GM21367 (cell line): Measurements from ENCODE around the gene FHIT.
"Not testable (repeated sequence)": the region's sequence is repeated elsewhere in the genome, so short reads cannot be mapped to it uniquely, and the experiment has no call there.

Source experiments
- ATAC-seq: cut with Tn5 transposase; IDR thresholded peaks from one replicate; pipeline ENCODE4 v1.9.1; 2021; ENCODE audit not compliant: unreplicated experiment

Gene FHIT

DNA sequence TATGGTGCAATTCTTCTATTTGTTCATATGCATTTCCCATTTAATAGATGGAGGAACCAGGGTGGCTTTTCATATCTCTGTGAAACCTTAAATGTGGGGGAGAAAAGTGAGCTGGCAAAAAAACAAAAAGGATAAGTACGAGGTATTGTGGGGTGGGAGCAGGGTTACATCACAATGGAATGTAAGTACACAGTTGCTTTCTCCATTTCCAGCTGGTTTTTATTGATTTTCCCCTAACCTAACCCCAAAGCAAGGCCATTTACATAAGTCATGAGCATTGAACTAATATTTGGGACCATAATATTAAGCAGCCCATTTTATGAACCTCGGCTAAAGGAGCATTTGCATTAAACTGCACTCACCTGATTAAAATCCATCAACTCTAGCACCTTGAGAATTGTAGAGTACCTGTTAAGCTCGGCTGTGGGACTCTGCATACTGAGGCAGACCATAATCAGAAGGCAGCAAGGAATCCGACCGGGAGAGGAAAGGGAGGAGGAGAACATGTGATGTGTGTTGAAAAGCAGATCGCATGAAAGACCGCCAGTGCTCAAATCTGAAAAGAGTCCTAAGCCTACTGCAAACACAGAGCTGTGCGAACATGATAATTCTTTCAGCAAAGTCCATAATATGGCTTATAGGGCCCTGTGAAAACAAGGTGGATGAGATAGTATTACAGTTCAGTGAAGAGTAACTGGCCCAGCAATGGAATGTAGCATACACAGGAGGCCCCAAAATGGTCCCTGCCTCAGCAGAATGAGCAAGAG lies 513.4 kb downstream of the FHIT start:
- no peak for ATAC-seq

DNA sequence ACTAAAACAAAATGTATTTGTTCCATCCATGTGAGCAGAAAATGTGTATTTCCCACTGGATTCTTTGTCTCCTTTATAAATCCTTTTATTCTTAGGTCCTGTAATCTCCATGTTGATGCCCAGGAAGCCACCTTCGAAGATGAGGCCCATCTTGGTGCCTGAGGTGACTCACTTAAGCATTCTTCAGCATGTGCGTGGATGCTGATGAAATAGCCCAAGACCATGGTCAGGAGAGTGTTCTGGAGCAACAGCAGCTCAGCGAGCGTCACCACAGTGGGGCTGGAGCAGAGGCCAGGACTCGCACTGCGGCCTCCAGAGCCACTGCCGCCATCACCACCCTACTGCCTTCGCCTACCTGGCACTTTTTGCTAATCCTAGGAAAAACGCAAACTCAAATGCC lies 520.9 kb downstream of the FHIT start:
- no peak for ATAC-seq

DNA sequence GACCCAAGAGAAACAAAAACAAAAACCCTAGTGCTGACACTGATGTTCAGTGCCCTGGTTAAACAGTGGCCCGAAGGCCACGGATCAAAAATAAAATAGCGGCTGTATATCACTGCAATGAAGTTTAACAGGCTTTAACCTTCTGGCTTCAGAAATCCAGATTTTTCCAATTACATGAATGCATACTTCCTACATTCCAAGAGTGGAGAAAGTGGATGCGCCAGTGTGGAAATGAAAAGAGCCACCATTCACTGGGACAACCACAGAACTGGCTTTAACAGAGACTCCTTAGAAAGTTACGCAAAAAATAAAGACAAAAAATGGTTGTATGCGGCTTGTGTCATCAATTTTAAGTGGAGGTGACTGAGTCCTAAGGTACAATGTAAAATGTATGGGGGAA lies 522.2 kb downstream of the FHIT start:
- ATAC-seq: no peak

DNA sequence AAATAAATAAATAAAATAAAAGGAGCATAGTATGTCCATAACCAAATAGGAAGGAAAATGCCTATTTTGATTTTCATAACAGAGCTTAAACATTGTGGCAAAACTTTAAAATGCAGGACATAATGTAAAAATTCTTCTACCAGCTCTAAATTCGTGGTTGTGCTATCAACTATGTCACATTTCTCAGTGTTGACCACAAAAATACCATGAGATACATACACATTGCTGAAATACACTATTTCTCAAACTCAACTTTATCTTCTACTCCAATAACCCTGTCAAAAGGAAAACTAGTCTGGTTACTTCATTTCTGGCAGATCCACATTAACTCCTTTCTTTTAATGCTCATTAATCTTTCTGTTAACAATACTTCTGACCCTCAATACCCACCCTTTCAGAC lies 523.2 kb downstream of the FHIT start:
- no peak for ATAC-seq

DNA sequence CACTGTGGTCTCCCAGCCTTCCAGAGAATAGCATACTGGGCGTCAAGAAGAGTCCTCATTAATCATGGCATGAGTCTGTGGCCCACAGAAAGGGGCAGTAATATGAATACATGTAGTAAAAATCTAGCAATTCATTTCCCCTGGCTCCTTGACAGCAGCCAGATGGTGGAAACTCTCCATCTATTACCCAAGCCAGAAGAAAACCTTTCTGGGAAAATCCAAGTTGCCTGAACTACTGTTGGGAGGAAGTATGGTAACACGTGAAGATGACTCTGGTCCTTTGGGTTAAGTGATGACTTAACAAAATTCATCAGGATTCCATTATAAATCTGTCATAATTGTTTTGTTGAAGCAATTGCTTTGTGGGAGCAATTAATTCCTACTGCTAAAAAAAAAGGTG lies 530.5 kb downstream of the FHIT start:
- no peak for ATAC-seq

DNA sequence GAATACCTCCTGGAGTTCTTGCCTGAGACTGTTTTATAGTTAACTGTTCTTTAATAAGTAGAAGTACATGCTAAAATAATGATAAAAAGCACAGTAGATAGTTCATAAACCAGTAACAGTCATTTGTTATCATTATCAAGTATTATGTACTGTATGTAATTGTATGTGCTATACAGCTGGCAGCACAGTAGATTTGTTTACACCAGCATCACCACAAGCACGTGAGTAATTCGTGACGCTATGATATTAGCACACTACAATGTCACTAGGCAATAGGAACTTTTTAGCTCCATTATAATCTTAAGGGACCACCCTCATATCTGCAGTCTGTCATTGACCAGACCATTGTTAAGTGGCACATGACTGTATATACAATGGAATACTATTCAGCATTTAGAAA lies 534.7 kb downstream of the FHIT start:
- ATAC-seq: no peak

DNA sequence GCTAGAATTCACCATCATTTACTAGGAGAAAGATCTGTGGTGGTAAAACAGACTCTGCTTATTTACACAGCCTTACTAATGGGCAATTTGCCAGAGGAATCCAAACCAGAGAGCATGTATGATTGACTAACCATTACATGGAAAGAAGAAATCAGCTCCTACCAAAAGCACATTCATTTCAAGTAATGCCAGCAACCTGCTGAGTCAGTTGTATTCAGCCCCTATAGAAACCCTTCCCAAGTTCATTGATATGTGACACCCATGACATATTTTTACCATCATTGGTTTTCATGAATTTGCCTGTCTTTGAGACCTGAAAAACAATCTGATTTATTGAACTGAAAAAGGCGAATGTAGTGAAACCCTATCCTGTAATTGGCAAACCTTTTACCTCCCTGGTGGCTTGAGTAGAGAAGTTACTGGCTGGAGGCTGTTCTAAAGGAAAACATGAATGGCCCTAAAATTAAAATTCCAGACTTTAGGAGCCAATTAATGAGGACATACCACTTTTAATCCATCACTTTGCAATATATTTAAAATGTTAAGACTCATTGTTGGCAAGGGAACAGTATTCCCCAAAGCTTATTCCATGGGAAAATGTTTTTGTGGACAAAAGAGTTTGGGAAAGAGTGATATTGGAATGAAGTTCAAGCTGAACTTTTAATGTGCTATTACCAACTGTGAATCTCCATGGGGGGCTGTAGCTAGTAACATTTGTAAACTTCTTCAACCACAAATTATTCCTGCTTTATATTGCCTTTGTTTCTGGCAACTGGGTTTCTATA lies 542.9 kb downstream of the FHIT start:
- no peak for ATAC-seq

DNA sequence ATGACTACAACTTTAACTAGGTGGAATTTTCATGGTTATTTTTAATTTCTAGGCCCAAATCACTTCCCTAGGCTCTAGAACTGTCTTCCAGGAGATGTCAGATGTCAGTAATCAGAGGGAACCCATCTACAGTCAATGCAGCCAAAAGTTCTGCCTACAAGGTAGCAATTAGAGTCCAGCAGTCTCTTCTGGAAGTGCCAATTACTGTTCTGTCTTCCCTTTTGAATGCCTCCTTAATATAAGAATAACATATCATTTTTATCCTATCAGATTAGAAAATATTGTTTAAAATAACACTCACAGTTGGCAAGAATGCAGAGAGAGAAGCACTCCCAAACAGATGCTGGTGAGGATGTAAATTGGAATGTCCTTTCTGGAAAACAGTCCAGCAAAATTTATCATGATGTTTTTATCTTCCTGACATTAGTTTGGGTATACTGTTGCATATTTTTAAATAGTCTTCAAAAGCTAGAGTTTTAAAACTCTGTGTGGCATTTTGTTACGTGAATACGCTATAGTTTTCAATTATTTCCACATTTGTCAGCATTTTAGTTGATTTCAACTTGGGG lies 543.7 kb downstream of the FHIT start:
- ATAC-seq: no peak

DNA sequence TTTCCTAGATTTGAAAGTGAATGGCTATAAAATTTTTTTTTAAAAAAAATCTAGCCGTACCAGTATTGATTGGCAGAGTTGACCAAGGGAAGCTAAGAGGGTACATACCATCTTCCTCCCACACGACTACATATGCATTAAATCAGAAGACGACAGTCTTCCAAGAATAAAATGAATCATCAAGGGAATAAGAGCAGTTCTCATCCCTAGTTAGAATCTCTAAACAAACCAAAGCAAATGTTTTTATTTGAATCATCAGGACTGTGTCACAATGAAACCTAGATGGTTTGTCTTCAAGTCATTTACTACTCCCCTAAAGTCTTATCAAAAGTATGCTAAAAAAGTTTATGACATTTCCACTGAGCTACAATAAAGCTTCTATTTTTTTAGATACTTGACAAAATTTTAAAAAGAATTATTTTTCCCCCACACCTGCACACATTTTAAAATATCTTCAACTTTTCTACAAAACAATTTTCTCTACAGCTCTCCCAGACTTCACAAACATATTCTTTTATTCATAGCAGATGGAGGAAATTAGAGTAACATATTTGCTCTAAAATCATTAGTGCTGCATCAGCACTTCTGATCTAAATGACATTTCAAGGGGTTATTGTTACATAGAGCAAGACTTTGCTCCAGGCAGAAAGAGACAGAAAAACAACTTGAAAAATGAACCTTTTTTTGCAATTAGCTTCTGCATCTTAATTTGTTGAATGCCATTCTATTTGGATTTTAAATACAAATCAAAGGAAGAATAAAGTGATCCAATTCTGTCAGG lies 547.1 kb downstream of the FHIT start:
- ATAC-seq: no peak

DNA sequence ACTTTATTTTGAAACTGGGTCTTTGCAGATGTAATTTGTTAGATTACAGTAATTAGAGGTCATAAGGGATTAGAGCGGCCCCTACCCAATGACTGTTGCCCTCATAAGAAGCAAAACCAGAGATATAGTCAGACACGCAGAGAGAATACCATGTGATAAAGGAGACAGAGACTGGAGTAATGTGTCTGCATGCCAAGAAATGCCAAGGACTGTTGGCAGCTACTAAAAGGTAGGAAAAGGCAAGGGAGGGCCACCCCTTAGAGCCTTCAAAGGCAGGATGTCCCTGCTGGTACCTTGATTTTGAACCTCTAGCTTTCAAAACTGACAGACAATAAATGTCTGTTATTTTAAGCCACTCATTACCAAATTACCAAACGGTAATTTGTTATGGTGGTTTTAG lies 548.2 kb downstream of the FHIT start:
- no peak for ATAC-seq

DNA sequence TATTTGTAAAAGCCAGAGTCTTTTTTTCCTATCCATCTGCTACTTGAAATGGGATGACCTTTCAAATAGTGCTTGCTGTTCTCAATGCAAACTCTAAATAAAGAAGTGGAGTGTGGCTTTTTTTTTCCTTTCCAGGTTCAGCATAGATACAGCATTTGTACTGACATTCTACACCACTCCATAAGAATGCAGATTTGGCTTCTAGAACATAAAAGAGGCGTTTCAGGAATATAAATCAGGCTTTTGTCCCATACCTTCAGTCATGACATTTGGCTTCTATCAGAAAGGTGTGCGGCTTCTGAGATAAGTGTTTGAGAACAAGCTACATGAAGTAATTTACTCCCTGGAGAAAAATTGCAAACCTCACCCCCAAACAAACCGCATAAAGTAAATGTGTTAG lies 553.1 kb downstream of the FHIT start:
- ATAC-seq: no peak

DNA sequence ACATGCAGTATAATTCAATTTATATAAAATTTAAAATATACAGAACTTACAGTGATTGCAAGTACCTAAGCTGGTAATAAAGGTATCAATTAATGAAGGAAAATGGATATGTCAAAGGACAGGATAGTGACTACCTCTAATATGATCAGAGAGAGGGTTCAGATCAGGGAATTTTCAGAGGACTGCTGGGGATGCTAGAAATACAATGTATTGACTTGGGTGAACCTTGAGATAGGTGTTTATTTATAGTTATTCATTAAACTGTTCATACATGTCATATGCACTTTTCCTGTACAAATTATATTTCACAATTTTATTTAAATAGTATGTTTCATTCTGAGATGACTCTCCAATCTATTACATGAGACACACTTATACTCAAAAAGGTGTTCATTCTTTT lies 554.1 kb downstream of the FHIT start:
- no peak for ATAC-seq

DNA sequence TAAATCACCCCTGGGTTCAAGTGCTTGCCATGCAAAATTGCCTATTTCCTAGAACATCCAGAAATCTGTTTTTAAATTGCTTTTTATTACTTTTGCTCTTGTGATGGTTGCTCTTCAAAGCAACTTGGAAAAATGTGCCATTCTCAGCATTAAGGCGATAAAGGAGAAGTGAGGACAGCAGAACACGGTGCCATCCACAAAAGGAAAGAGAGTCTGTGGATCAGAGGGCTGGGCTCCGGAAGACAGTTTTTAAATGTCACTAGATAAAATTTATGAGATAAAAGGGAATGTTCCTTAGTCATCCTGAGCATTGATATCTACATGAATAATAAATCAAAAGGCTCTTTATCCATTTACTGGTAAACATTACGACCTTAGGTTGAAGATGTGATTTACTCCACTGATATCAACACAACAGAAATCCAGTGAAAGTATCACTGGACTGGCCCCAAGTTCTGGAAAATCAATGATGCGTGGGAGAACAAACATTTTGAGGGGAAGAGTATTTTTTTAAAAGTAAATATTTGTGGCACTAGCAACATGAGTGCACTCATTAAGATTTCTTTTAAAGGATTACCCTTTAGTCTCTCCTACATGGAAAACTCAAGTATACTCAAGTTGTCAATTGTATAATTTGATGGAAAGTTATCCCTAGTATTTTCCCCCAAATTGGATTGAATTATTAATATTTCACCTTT lies 554.7 kb downstream of the FHIT start:
- no peak for ATAC-seq

DNA sequence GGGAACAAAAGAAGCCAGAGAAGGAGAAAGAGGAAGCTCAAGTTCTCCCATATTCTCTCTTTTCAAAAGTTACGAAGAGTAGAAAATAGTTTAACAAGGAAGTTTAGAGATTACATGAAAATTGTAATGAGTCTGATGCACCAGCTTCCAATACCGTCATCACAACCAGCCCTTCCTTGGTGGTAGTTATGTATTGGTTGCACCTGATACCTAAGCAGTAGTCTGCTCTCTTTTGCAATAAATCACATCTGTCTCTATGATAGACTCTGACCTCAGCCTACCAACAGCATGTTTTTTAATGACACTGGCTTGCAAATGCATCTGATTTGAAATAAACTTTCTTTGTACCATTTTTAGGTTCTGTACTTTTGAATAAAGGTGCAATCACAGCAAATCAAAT lies 575.8 kb downstream of the FHIT start:
- no peak for ATAC-seq

DNA sequence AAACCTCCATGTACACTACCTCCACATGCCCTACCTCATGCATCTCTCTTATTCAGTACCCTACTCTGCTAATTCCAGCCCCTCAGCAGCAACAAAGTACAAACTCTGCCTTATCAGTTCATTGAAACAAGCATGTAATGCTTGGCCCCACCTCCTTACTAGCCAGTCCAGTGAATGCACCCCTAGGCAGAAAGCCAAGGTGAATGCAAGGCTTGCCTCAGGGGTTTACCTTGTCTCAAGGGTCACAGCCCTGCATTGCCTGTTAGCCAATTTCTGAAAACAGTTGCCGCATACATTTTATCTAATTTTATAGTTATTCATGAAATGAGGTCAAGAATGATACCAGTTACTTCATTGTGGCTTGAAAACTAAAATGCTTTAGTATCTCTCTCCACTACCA lies 576.4 kb downstream of the FHIT start:
- ATAC-seq: no peak

DNA sequence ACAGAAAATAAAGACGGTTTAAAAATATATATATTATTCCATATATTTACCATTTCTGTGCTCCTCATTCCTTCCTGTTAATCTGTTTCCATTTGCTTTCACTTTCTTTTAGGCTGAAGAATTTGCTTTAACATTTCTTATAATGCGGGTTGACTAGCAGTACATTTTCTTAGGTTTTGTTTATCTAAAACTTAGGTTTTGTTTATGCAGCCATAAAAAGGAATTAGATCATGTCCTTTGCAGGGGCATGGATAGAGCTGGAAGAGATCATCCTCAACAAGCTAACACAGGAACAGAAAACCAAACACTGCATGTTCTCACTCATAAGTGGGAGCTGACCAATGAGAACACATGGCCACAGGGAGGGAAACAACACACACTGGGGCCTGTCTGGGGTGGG lies 578.1 kb downstream of the FHIT start:
- no peak for ATAC-seq

DNA sequence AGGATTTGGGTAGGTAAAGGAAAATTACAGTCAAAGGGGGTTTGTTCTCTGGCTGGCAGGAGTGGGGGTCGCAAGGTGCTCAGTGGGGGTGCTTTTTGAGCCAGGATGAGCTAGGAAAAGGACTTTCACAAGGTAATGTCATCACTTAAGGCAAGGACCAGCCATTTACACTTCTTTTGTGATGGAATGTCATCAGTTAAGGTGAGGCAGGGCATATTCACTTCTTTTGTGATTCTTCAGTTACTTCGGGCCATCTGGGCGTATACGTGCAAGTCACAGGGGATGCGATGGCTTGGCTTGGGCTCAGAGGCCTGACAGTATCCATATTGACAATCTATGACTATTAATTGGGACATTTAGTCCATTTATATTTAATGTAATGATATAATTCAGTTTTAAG lies 578.9 kb downstream of the FHIT start:
- ATAC-seq: not testable (repeated sequence)

DNA sequence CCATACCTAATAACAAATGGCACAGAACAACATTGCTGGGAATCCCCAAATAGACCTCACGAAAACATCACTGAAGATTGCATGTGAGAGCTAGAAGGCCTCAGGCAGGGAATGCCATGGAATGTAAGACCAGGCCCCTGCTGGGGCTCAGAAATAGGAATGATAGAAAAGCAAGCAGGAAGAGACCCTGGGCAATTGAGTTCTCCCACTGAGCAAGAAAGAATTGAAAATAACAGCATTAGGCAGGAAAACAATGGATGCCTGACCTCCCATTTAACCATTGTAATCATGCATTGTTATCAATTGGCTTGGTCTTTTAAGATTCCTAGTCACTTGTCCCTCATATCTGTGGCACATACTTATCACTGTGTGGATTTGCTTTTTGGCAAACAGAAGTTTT lies 581.6 kb downstream of the FHIT start:
- no peak for ATAC-seq

DNA sequence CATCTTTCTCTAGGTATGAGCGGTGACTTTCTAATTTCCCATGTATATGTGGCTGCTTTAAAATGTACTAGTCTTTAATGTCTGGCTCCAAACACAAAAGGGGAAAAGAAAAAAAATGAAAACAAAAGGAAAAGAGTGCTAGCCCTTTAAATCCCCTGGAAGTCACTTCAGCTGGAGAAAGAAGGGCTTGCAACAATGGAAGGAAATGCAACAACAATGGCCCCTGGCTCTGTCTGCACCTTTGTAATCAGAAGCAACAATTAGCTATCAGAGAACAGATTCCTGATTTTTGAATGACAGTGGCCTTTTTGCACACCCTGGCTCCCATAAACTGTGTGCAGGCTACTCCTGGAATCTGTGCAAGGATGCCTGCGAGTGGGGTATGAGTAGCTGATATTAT lies 591.2 kb downstream of the FHIT start:
- ATAC-seq: no peak

DNA sequence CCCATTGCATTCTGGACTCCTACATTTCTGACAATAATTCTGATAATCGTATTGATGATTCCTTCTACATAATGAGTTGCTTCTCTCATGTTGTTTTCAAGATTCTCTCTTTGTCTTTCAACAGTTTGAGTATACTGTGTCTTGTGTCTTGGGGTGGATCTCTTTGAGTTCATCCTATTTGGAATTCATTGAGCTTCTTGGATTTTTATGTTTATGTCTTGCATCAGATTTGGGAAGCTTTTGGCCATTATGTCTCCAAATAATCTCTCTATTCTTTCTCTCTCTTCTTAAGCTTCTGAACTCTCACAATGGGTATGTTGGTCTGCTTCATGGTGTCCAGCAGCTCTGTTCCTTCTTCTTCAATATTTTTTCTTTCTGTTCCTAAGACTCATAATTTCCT lies 592.2 kb downstream of the FHIT start:
- no peak for ATAC-seq

DNA sequence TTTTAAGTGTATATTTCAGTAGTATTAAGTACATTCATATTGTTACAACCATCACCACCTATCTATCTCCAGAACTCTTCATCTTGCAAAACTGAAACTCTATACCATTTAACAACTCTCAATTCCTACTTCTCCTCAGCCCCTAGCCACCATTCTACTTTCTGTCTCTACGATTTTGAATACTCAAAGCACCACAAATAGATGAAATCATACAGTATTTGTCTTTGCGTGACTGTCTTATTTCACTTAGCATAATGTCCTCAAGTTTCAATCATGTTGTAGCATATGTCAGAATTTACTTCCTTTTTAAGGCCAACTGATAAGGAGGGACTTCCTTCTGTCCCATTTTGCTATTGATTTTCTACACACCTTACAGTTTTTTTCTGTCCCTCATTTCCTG lies 593.3 kb downstream of the FHIT start:
- peak; percentile 92 for ATAC-seq
